Testis (tissue), 3 donors: ENCODE data around the gene ZFR2. TPM values are rescaled to one million over a fixed set of nuclear protein-coding genes. Genes with fewer than 3 reads are reported as not detected.

Experiments used
- DNase-seq: peaks from one replicate; pipeline ENCODE4 v3.0.0-alpha.2; 2019
- H3K27ac ChIP-seq, 2 donors: fragments of 200-600 bp; sonication (generic); one replicate each; pipeline ENCODE4 v1.5.1; 2019
- H3K27me3 ChIP-seq: fragments of 200-600 bp; sonication (generic); one replicate; pipeline ENCODE4 v1.5.1; 2019
- H3K36me3 ChIP-seq: fragments of 200-600 bp; sonication (generic); one replicate; pipeline ENCODE4 v1.5.1; 2017; ENCODE audit warnings: low read depth; ENCODE audit errors: missing control alignments
- H3K4me1 ChIP-seq: fragments of 200-600 bp; sonication (generic); one replicate; pipeline ENCODE4 v1.5.1; 2019
- H3K4me3 ChIP-seq, 2 donors: fragments of 200-600 bp; sonication (generic); one replicate each; pipeline ENCODE4 v1.5.1; 2017 to 2019
- H3K9me3 ChIP-seq: fragments of 200-600 bp; sonication (generic); one replicate; pipeline ENCODE4 v1.5.1; 2017
- CTCF ChIP-seq, 3 experiments: fragments of 450-650 bp in 2 of 3; fragments of 200-600 bp in 1 of 3; sonication (generic) in 1 of 3; IDR thresholded peaks; one replicate each; pipeline ENCODE4 v1.5.1; 2016 to 2019; ENCODE audit warnings: antibody characterized with exemption in 3 of 3, mild to moderate bottlenecking in 2 of 3, moderate library complexity in 1 of 3
- POLR2A ChIP-seq: fragments of 450-650 bp; IDR thresholded peaks from one replicate; pipeline ENCODE4 v1.6.1; 2017; ENCODE audit warnings: antibody characterized with exemption, mild to moderate bottlenecking, moderate library complexity
- WGBS, 2 donors: methylation state at CpG; one replicate each; pipeline ENCODE4 v1.1.5; 2018; 5-methylcytosine and 5-hydroxymethylcytosine counted together
- intact Hi-C: fragments of 100-400 bp; cut with DNase I; formaldehyde crosslinking; loops from one replicate; pipeline ENCODE4 v1.15.1; 2023; ENCODE audit warnings: low total_unique reads
- polyA plus RNA-seq: library from polyadenylated mRNA; stranded (reverse); fragments of 350-450 nt; fragmentation: Illumina TruSeq; extraction: RNeasy Lipid Tissue Mini Kit (QIAGEN cat#74804); gene quantifications from one replicate; pipeline ENCODE4 v1.2.3, GENCODE V29; 2014; ENCODE audit warnings: low read depth, low replicate concordance; ENCODE audit not compliant: insufficient read depth
- total RNA-seq, 2 donors: library from RNA; depleted of rRNA; stranded (reverse); fragments of >200 nt; gene quantifications; one replicate each; pipeline ENCODE4 v1.2.3, GENCODE V29; 2016

Gene ZFR2
- total and polyA plus RNA-seq, 3 donors from 2014 or later, result 23.4 to 35.0 (median 34.1) TPM

GRCh38 chr19:3773814-3774515, 94.9 kb downstream of the ZFR2 start:
- no peak overlapping the region for H3K27ac ChIP-seq
- no peaks in the 10 kb centered on the region for H3K27me3 ChIP-seq
- no peaks in the 10 kb centered on the region for H3K9me3 ChIP-seq
- 85 to 90% methylated on average over 12 of the region's 12 CpGs for WGBS, 2 donors
- no peak overlapping the region for H3K4me3 ChIP-seq
- TF ChIP-seq POLR2A (no peak), CTCF (IDR thresholded peaks at IDR 0.05) (no peak)
- intact Hi-C loops, result no loop called here
- peaks cover 4% of the 10 kb centered on the region for H3K4me1 ChIP-seq
- no peak for DNase-seq
- H3K36me3 ChIP-seq, result no peaks in the 10 kb centered on the region

GRCh38 chr19:3771906-3772455, 96.9 kb downstream of the ZFR2 start, which contains the start of gene RAX2:
TSS of gene RAX2 (minus strand) at chr19:3772228. CDS start at chr19:3771742, 486 bp downstream.
- no peaks in the 10 kb centered on the region for H3K36me3 ChIP-seq
- H3K27ac ChIP-seq, result no peak within 1 kb of the TSS
- TF ChIP-seq POLR2A (no peak), CTCF (IDR thresholded peaks at IDR 0.05) (no peak)
- no peaks in the 10 kb centered on the region for H3K27me3 ChIP-seq
- DNase-seq, result no peak
- intact Hi-C loops, result no loop called here
- H3K9me3 ChIP-seq, result no peaks in the 10 kb centered on the region
- peaks cover 4% of the 10 kb centered on the region for H3K4me1 ChIP-seq
- no peak within 1 kb of the TSS for H3K4me3 ChIP-seq
- 38 to 56% methylated on average over 10 to 23 of the region's 23 CpGs for WGBS, 2 donors

GRCh38 chr19:3771000-3771905, 97.6 kb downstream of the ZFR2 start:
- no peak overlapping the region for H3K4me3 ChIP-seq
- WGBS, 2 donors, result 67 to 78% methylated on average over 22 to 34 of the region's 35 CpGs
- H3K9me3 ChIP-seq, result no peaks in the 10 kb centered on the region
- intact Hi-C loops, result no loop called here
- no peak for TF ChIP-seq POLR2A
- no peak for TF ChIP-seq CTCF (IDR thresholded peaks at IDR 0.05)
- H3K36me3 ChIP-seq, result no peaks in the 10 kb centered on the region
- no peak for DNase-seq
- no peaks in the 10 kb centered on the region for H3K27me3 ChIP-seq
- peaks cover 4% of the 10 kb centered on the region for H3K4me1 ChIP-seq
- no peak overlapping the region for H3K27ac ChIP-seq

GRCh38 chr19:3770136-3770999, 98.5 kb downstream of the ZFR2 start:
- 67 to 82% methylated on average over 12 to 38 of the region's 53 CpGs for WGBS, 2 donors
- DNase-seq, result no peak

More at GRCh38 chr19:3770136-3770999, 98.5 kb downstream of the ZFR2 start:
- intact Hi-C loops, result no loop called here
- Histone ChIP-seq H3K4me1 (peaks cover 4% of the 10 kb centered on the region), H3K9me3 (no peaks in the 10 kb centered on the region), H3K36me3 (no peaks in the 10 kb centered on the region), H3K4me3 (no peak overlapping the region), H3K27me3 (no peaks in the 10 kb centered on the region), H3K27ac (no peak overlapping the region)
- TF ChIP-seq POLR2A, result no peak
- no peak for TF ChIP-seq CTCF (IDR thresholded peaks at IDR 0.05)
